SJSA1 (cell line): ENCODE data around the gene SRD5A2. TPM values are rescaled to one million over a fixed set of nuclear protein-coding genes. Genes with fewer than 3 reads are reported as not detected.
"Not testable (repeated sequence)": the region's sequence is repeated elsewhere in the genome, so short reads cannot be mapped to it uniquely, and the experiment has no call there.

Experiments
- DNase-seq, 2 experiments: peaks; one replicate each; pipeline ENCODE4 v3.0.0-alpha.2; 2015 to 2020; ENCODE audit warnings: low spot score in 2 of 2, low read depth in 1 of 2
- H3K27ac ChIP-seq: fragments of 250-450 bp; sonication (Bioruptor Pico); 2 replicates; pipeline ENCODE4 v1.5.1; 2020; ENCODE audit warnings: mild to moderate bottlenecking, moderate library complexity
- H3K27me3 ChIP-seq: fragments of 250-450 bp; sonication (Bioruptor Pico); replicated peaks from 2 replicates; pipeline ENCODE4 v1.5.1; 2020; ENCODE audit warnings: mild to moderate bottlenecking, moderate library complexity
- H3K36me3 ChIP-seq: fragments of 250-450 bp; sonication (Bioruptor Pico); 2 replicates; pipeline ENCODE4 v1.5.1; 2020; ENCODE audit warnings: mild to moderate bottlenecking
- H3K4me1 ChIP-seq: fragments of 250-450 bp; sonication (Bioruptor Pico); replicated peaks from 2 replicates; pipeline ENCODE4 v1.6.1; 2021; ENCODE audit warnings: mild to moderate bottlenecking
- H3K4me3 ChIP-seq: fragments of 250-450 bp; sonication (Bioruptor Pico); 2 replicates; pipeline ENCODE4 v1.5.1; 2020; ENCODE audit warnings: mild to moderate bottlenecking
- H3K9me3 ChIP-seq: fragments of 250-450 bp; sonication (Bioruptor Pico); replicated peaks from 2 replicates; pipeline ENCODE4 v1.5.1; 2020; ENCODE audit warnings: mild to moderate bottlenecking
- total RNA-seq: library from RNA; depleted of rRNA; stranded (reverse); fragments of >200 nt; shearing (Covaris generic); gene quantifications from 2 replicates; pipeline ENCODE4 v1.2.3, GENCODE V29; 2014

Gene SRD5A2
- total RNA-seq, 1 experiment from 2014 or later: not detected

DNA sequence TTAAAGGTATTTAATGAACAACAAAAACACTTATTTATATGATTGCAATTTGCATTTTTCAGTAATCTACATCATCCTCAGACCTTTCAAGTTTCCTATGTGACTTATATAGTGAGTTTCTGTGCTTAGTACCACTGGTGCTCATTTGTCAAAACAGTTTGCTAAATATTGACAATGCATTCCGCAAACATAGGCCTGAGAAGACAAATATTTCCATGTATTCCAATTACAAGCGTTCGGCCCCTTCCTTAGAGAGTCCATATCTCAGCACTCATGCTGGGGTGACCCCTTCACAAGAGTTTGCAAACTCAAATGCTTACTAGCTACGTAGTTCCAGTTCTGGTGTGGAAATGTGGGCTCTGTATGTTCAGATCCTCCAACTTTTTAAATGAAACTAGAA lies 56.1 kb downstream of the SRD5A2 start:
- H3K36me3 ChIP-seq: no peaks in the 10 kb centered on the region
- H3K27ac ChIP-seq: no peak overlapping the region
- H3K4me3 ChIP-seq: no peak overlapping the region
- H3K4me1 ChIP-seq: no peaks in the 10 kb centered on the region
- no peak for DNase-seq
- peaks cover 12% of the 10 kb centered on the region for H3K27me3 ChIP-seq
- H3K9me3 ChIP-seq: no peaks in the 10 kb centered on the region

DNA sequence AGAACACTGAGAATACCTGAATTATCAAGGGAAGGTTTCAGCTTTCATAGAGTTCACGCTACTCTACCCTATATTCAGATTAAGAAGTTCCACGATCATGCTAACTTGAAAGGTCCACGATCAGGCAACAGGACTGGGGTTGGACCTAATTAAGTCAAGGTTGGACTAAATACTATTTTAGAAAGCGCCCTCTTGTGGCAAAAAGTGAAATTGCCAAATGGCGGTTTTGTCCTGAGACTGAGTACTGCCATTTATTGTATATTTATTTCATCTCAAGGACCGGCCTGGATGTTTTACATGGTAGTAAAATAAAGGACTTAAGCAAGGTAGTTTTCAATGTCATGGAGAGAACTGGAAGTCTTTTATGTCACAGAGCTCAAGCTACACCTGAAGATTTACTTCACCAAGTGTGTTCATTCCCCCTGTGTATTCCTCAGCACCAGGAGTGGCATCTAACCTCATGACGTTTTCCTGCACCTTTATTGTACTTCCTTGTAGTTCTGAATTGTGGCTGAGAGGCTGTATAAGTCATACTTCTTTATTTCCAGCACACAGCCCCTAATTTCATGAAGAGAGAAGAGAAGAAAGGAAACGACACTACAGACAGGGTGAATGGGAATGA lies 56.8 kb downstream of the SRD5A2 start:
- Histone ChIP-seq H3K4me1 (no peaks in the 10 kb centered on the region), H3K36me3 (no peaks in the 10 kb centered on the region), H3K9me3 (no peaks in the 10 kb centered on the region), H3K4me3 (no peak overlapping the region), H3K27me3 (peaks cover 12% of the 10 kb centered on the region), H3K27ac (no peak overlapping the region)
- peak; percentile 36 to 55 for DNase-seq

DNA sequence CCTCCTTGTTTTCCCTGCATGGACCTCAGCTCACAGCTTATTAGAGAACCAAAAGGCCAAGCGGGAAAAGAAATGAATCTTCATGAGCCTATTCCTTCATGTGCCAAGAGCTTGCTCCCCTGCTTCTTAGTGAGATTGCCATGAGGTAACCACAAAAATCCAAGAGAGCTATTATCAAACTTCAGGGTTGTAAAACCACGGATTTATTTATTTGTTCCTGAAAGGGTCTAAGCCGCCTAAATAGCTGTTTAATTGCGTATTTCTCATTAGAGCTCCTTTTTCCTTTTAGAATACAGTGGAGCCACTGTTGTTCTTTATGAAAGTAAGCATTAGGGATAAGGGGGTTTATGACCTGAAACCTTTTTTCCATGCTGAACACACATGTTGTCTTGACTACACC lies 58.0 kb downstream of the SRD5A2 start:
- Histone ChIP-seq H3K36me3 (no peaks in the 10 kb centered on the region), H3K4me3 (no peak overlapping the region), H3K9me3 (no peaks in the 10 kb centered on the region), H3K27ac (no peak overlapping the region), H3K27me3 (peaks cover 12% of the 10 kb centered on the region), H3K4me1 (no peaks in the 10 kb centered on the region)
- DNase-seq: no peak

DNA sequence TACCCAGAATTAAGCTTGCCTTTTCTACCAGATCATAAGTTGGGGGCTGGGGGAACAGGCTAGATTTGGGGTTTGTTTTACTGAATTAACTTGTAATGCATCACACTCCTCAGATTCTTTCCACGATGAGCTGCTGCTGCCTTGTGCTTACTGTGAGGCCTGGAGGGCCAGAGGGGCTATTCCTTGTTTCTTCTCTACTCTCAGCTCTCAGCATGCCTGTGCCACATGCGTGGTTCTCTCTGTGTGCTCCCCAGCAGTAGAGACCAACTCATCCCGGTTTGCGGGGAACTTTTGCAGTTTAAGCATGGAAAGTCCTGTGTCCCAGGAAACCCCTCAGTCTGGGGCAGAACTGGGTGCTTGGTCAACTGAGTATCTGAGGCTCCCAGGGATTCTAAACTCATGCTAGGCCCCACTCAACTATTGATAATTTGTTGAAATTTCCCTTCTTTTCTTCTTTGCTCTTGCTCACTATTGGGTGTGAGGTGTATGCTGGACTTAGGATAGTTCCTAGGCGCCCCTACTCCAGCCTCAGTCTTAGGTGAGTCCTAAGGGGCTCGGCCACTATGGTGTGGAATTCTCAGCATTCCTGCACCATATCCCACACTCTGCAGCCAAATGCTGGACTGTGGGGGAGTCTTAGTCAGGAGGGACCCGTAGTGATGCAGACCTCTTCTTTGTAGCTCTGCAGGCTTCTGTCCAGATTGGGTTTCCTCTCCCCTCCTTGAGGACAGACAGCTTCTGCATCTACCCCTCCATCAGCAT lies 63.1 kb downstream of the SRD5A2 start:
- Histone ChIP-seq H3K27ac (no peak overlapping the region), H3K36me3 (no peaks in the 10 kb centered on the region), H3K27me3 (peaks cover 3% of the 10 kb centered on the region; the same call in 1 of the 2 replicates), H3K9me3 (no peaks in the 10 kb centered on the region), H3K4me1 (no peaks in the 10 kb centered on the region), H3K4me3 (no peak overlapping the region)
- no peak for DNase-seq

DNA sequence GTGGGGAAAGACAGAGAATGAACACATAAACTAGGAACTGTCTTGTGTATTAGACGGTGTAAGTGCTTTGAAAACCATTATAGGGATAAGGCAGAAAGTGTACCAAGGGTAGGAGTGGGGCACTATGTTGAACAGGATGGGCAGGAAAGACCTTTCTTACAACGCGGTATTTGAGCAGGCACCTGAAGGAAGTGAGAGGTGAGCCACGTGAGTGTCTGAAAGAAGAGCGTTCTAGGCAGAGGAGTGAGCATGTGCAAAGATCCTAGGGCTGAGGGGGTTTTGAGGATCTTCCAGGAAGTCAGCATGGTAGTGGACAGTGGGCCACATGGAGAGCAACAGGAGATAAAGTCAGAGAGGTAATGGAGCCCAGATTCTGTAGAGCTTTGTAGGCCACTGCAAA lies 65.2 kb downstream of the SRD5A2 start:
- no peaks in the 10 kb centered on the region for H3K36me3 ChIP-seq
- H3K9me3 ChIP-seq: no peaks in the 10 kb centered on the region
- H3K27ac ChIP-seq: no peak overlapping the region
- no peak for DNase-seq
- H3K4me1 ChIP-seq: no peaks in the 10 kb centered on the region
- no peaks in the 10 kb centered on the region for H3K27me3 ChIP-seq
- no peak overlapping the region for H3K4me3 ChIP-seq

DNA sequence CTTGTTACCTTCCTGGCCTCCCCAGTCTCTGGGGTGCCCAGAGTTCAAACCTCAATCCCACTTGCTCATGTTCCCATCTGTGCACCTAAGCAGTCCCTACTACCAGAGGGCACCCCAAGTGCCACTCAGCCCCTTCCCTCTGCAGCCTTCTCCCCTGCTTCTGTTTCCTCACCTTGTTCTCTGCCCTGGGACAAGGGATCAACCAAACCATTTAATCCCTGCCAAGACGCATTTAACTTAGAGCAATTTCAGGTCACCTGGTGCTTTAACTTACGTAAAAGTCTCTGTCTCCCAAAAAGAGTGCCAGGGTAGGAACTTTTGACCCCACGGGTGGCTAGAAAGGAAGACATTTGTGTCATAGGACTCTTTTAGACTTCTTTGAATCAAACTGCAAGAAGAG lies 67.2 kb downstream of the SRD5A2 start:
- H3K27ac ChIP-seq: no peak overlapping the region
- H3K27me3 ChIP-seq: no peaks in the 10 kb centered on the region
- no peaks in the 10 kb centered on the region for H3K4me1 ChIP-seq
- H3K36me3 ChIP-seq: no peaks in the 10 kb centered on the region
- DNase-seq: no peak
- H3K4me3 ChIP-seq: no peak overlapping the region
- H3K9me3 ChIP-seq: no peaks in the 10 kb centered on the region

DNA sequence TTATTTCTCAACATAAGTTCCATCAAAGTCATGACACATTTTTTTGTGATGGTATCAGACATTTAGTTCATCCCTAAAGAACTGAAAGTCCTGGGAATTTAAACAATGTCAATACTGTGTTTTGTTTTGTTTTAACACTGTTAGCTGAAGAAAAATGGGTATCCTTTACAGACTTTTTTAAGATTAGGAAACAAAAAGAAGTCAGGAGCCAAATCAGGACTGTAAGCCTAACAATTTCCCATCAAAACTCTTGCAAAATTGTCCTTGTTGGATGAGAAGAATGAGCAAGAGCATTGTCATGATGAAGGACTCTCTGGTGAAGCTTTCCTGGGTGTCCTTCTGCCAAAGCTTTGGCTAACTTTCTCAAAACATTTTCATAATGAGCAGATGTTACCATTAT lies 69.4 kb downstream of the SRD5A2 start:
- DNase-seq: no peak
- Histone ChIP-seq H3K4me3 (no peak overlapping the region), H3K27me3 (no peaks in the 10 kb centered on the region), H3K27ac (no peak overlapping the region), H3K4me1 (no peaks in the 10 kb centered on the region), H3K9me3 (no peaks in the 10 kb centered on the region), H3K36me3 (no peaks in the 10 kb centered on the region)

DNA sequence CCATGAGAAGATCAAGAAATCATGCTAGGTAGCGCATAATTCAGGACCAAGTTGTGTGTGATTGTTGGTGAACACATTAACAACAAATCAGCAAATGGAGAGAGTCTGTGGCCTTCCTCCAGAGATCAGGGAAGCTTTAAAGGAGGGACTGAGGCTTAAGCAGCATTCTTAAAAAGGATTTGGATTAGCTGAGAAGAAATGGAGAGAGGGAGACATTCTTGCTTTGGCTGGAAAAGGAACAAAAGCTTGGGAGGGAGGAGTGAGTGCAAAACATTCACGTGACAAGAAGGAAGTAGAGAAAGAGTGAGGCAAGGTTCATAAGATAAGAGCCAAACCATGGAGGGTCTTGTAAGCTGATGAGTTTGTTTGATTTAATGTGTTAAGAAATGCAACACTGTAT lies 75.6 kb downstream of the SRD5A2 start:
- Histone ChIP-seq H3K4me3 (no peak overlapping the region), H3K4me1 (no peaks in the 10 kb centered on the region), H3K36me3 (no peaks in the 10 kb centered on the region), H3K9me3 (no peaks in the 10 kb centered on the region; the same call in 1 of the 2 replicates), H3K27me3 (no peaks in the 10 kb centered on the region), H3K27ac (no peak overlapping the region)
- DNase-seq: no peak

DNA sequence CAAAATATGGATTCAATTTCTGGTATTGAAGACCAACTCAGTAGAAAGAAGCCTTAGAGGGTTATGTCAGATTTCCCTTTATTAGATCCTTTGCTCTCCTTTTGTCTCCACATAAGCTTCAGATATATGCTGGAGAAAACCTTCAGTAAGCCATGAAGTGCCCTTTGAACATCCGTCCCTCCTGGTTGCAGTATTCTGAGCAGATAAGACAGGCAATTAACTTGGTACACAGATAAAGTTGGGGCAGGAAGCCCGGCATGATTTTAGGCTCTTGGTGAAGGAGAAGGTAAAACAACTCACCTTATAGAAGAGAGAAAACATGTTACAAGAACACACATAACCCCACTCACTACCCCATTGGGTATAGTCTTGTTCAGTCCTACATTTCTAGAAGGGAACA lies 76.4 kb downstream of the SRD5A2 start:
- DNase-seq: no peak
- Histone ChIP-seq H3K27ac (no peak overlapping the region), H3K36me3 (no peaks in the 10 kb centered on the region), H3K27me3 (no peaks in the 10 kb centered on the region), H3K4me1 (no peaks in the 10 kb centered on the region), H3K9me3 (no peaks in the 10 kb centered on the region; the same call in 1 of the 2 replicates), H3K4me3 (no peak overlapping the region)

DNA sequence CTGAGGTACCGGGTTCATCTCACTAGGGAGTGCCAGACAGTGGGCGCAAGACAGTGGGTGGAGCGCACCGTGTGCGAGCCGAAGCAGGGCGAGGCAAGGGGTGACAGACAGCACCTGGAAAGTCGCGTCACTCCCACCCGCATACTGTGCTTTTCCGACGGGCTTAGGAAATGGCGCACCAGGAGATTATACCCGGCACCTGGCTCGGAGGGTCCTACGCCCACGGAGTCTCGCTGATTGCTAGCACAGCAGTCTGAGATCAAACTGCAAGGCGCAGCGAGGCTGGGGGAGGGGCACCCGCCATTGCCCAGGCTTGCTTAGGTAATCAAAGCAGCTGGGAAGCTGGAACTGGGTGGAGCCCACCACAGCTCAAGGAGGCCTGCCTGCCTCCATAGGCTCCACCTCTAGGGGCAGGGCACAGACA lies 84.3 kb downstream of the SRD5A2 start:
- H3K36me3 ChIP-seq, H3K27me3 ChIP-seq, H3K4me3 ChIP-seq, H3K27ac ChIP-seq, H3K4me1 ChIP-seq, DNase-seq, H3K9me3 ChIP-seq: not testable (repeated sequence)

DNA sequence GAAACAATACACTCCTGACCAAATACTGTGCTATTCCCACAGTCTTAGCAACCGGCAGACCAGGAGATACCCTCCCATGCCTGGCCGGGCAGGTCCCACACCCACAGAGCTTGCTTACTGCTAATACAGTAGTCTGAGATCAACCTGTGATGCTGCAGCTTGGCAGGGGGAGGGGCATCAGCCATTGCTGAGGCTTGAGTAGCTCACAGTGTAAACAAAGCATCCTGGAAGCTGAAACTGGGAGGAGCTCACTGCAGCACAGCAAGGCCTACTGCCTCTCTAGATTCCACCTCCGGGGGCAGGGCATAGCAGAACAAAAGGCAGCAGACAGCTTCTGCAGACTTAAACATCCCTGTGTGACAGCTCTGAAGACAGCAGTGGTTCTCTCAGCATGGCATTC lies 91.4 kb downstream of the SRD5A2 start:
- DNase-seq, H3K36me3 ChIP-seq, H3K4me1 ChIP-seq, H3K27me3 ChIP-seq, H3K27ac ChIP-seq, H3K4me3 ChIP-seq, H3K9me3 ChIP-seq: not testable (repeated sequence)

DNA sequence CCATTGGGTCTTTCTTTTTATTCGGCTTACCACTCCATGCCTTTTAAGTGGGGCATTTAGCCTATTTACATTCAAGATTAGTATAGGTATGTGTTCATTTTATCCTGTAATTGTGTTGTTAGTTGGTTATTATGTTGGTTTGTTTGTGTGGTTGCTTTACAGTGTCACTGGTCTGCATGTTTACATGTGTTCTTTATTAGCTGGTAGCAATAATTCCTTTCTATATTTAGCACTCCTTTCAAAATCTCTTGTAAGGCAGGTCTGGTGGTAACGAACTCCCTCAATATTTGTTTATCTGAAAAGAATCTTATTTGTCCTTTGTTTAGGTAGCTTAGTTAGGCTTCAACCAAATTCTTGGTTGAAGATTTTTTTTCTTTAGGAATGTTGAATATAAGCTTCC lies 97.5 kb downstream of the SRD5A2 start:
- no peaks in the 10 kb centered on the region for H3K36me3 ChIP-seq
- H3K4me3 ChIP-seq: no peak overlapping the region
- H3K4me1 ChIP-seq: no peaks in the 10 kb centered on the region

DNA sequence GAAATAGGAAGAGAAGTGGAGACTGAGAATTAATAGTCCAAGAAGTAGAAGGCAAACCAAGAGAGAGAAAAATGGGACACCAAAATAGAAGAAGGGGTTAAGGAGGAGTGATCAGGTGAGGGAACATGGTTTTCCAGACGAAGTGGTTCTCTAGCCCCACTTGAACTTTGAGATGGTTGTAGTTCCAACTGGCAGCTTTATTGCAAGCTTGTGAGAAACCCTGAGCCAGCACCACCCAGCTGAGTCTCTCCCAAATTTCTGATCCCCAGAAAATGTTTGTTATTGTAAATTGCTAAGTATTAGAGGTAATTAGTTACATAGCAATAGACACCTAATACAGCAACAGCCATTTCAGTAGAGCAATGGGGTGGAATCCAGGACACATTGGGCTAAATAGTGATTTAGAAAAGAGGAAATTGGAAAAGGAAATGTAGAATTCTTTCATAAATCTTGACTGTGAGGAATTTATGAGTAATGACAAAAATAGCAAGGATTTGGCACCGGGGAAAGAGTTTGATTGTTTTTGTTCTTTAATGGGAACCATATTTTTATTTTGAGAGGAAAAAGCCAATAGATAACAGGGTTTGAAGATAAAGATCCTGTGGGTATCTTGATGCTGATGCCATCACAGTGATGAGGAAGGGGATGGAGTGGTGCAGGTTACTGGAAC lies 104.1 kb downstream of the SRD5A2 start:
- no peak overlapping the region for H3K27ac ChIP-seq
- H3K36me3 ChIP-seq: no peaks in the 10 kb centered on the region
- H3K9me3 ChIP-seq: no peaks in the 10 kb centered on the region
- DNase-seq: no peak
- H3K4me3 ChIP-seq: no peak overlapping the region
- no peaks in the 10 kb centered on the region for H3K4me1 ChIP-seq
- no peaks in the 10 kb centered on the region for H3K27me3 ChIP-seq

More for the DNA sequence above, 97.5 kb downstream of the SRD5A2 start:
- no peaks in the 10 kb centered on the region for H3K9me3 ChIP-seq
- H3K27me3 ChIP-seq: no peaks in the 10 kb centered on the region
- no peak overlapping the region for H3K27ac ChIP-seq
- DNase-seq: no peak

DNA sequence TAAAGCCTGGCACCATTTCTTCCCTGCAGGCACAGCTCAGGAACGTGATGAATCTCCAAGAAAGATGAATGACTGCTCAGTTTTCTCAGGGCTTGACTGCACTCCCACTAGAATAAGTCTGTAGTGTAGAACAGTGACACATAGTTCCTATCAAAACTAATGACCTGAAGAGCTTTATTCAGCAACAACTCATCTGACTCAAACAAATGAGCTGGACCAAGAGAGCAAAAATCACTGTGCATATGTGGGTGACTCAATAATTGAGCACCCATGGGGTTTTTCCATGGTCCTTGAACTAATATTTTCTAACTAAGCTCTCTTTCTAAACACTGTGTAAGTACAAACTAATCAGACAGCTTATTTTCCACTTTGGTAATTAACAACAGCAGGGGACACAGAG lies 105.0 kb downstream of the SRD5A2 start:
- Histone ChIP-seq H3K36me3 (no peaks in the 10 kb centered on the region), H3K27ac (no peak overlapping the region), H3K4me1 (no peaks in the 10 kb centered on the region), H3K27me3 (no peaks in the 10 kb centered on the region), H3K9me3 (no peaks in the 10 kb centered on the region), H3K4me3 (no peak overlapping the region)
- no peak for DNase-seq
